Colonic mucosa (tissue), 4 donors: ENCODE measurements around the gene FSHB. TPM values are rescaled to one million over a fixed set of nuclear protein-coding genes. Genes with fewer than 3 reads are reported as not detected.

Experiments used
- DNase-seq: peaks from one replicate; pipeline ENCODE4 v3.0.0-alpha.2; 2020
- H3K27ac ChIP-seq: fragments of 200-600 bp; one replicate; pipeline ENCODE4 v1.8.0; 2021
- H3K27me3 ChIP-seq: fragments of 200-600 bp; one replicate; pipeline ENCODE4 v1.8.0; 2021
- H3K36me3 ChIP-seq: fragments of 200-600 bp; one replicate; pipeline ENCODE4 v1.8.0; 2021
- H3K4me1 ChIP-seq: fragments of 200-600 bp; one replicate; pipeline ENCODE4 v1.8.0; 2021; ENCODE audit warnings: mild to moderate bottlenecking
- H3K4me3 ChIP-seq: fragments of 200-600 bp; one replicate; pipeline ENCODE4 v1.8.0; 2021
- H3K9ac ChIP-seq, 2 donors: one replicate each; pipeline ENCODE4 v1.7.0; 2013; ENCODE audit warnings: control low read depth in 2 of 2, low read depth in 2 of 2, low read length in 2 of 2
- H3K9me3 ChIP-seq: fragments of 200-600 bp; one replicate; pipeline ENCODE4 v1.8.0; 2021
- intact Hi-C: fragments of 100-400 bp; cut with DNase I; formaldehyde crosslinking; loops from one replicate; pipeline ENCODE4 v1.14.1; 2022
- total RNA-seq, 2 donors: library from RNA; stranded (reverse); fragmentation: NEBNext Ultra II Directional in 1 of 2; extraction: Animal tissue kit (Norgen Biotek cat#: 25700) in 1 of 2; gene quantifications; one replicate each; pipeline ENCODE4 v1.2.1, GENCODE V29; 2021
- TF ChIP-seq, protein P1 (sequence below): fragments of 200-600 bp; IDR thresholded peaks from one replicate; pipeline ENCODE4 v1.8.0; 2022; ENCODE audit warnings: antibody characterized with exemption, mild to moderate bottlenecking
- donor health status: healthy.
- donor health status: DM: no; HTN: no; CAD: no.
- donor health status: DM: no; HTN: no; CAD: no.

Gene FSHB
- total RNA-seq, 2 donors from 2014 or later: not detected

DNA sequence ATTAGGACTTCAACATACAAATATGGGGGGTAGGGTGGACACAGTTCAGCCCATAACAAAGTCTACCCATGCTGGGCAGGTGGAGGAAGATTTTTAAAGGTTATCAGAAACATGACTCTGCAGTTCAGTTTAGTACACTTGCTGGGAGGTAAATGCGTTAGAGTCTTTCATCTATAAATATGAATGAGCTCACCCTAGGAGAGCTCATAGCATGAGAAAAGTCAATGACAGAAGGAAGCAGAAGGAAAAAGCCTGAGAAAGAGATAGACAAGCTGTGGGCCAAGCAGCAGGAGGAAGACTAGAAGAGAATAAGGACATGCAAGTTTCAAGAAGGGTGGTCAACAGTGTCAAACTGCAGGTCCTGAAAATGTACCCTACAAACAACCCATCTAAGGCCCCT lies 27.0 kb upstream of the FSHB start:
- Histone ChIP-seq H3K9me3 (no peaks in the 10 kb centered on the region), H3K36me3 (no peaks in the 10 kb centered on the region), H3K9ac (no peak overlapping the region), H3K4me3 (no peak overlapping the region), H3K27ac (no peak overlapping the region), H3K27me3 (no peaks in the 10 kb centered on the region), H3K4me1 (no peaks in the 10 kb centered on the region)
- intact Hi-C loops: no loop called here
- TF ChIP-seq, protein P1, sequence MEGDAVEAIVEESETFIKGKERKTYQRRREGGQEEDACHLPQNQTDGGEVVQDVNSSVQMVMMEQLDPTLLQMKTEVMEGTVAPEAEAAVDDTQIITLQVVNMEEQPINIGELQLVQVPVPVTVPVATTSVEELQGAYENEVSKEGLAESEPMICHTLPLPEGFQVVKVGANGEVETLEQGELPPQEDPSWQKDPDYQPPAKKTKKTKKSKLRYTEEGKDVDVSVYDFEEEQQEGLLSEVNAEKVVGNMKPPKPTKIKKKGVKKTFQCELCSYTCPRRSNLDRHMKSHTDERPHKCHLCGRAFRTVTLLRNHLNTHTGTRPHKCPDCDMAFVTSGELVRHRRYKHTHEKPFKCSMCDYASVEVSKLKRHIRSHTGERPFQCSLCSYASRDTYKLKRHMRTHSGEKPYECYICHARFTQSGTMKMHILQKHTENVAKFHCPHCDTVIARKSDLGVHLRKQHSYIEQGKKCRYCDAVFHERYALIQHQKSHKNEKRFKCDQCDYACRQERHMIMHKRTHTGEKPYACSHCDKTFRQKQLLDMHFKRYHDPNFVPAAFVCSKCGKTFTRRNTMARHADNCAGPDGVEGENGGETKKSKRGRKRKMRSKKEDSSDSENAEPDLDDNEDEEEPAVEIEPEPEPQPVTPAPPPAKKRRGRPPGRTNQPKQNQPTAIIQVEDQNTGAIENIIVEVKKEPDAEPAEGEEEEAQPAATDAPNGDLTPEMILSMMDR: no peak
- DNase-seq: no peak

GRCh38 chr11:30206249-30206996 lies 24.4 kb upstream of the FSHB start:
- H3K27ac ChIP-seq: no peak overlapping the region
- H3K9ac ChIP-seq: no peak overlapping the region
- H3K4me3 ChIP-seq: no peak overlapping the region
- H3K9me3 ChIP-seq: no peaks in the 10 kb centered on the region
- no peaks in the 10 kb centered on the region for H3K36me3 ChIP-seq
- no peak for DNase-seq
- intact Hi-C loops: no loop called here
- H3K4me1 ChIP-seq: no peaks in the 10 kb centered on the region
- H3K27me3 ChIP-seq: no peaks in the 10 kb centered on the region
- TF ChIP-seq, protein P1: no peak

- DNase-seq: no peak
- no peak overlapping the region for H3K27ac ChIP-seq
- no peaks in the 10 kb centered on the region for H3K9me3 ChIP-seq
- H3K9ac ChIP-seq: no peak overlapping the region
- no peaks in the 10 kb centered on the region for H3K4me1 ChIP-seq
- intact Hi-C loops: no loop called here
- H3K4me3 ChIP-seq: no peak overlapping the region
- no peaks in the 10 kb centered on the region for H3K27me3 ChIP-seq
- H3K36me3 ChIP-seq: no peaks in the 10 kb centered on the region
- TF ChIP-seq, protein P1: no peak
Measured at GRCh38 chr11:30210357-30210756, 20.5 kb upstream of the FSHB start.

DNA sequence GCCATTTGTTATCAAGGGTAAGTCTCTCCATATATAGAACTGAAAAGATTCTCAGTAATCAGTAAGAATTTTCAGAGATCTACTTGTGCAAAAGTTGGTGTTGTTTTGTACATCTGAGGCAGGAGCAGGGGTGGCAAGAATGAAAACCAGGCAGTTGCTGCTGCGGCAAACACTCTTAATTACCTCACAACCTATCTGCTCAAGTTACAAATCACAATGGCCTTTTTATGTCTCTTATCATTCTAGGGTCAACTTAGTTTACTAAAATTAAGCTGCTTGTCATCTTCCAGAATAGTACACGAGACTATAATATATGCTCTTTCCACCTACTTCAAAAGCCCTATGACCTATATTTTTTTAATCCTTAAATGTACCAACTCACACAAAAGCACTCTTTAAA lies 14.3 kb upstream of the FSHB start:
- Histone ChIP-seq H3K4me3 (no peak overlapping the region), H3K36me3 (no peaks in the 10 kb centered on the region), H3K9me3 (no peaks in the 10 kb centered on the region), H3K27me3 (no peaks in the 10 kb centered on the region), H3K9ac (no peak overlapping the region), H3K4me1 (no peaks in the 10 kb centered on the region), H3K27ac (no peak overlapping the region)
- intact Hi-C loops: no loop called here
- TF ChIP-seq, protein P1: no peak
- no peak for DNase-seq

- intact Hi-C loops: no loop called here
- Histone ChIP-seq H3K9me3 (no peaks in the 10 kb centered on the region), H3K27ac (no peak overlapping the region), H3K4me3 (no peak overlapping the region), H3K27me3 (no peaks in the 10 kb centered on the region), H3K9ac (no peak overlapping the region), H3K36me3 (no peaks in the 10 kb centered on the region), H3K4me1 (no peaks in the 10 kb centered on the region)
- DNase-seq: no peak
- TF ChIP-seq, protein P1: no peak
Measured at GRCh38 chr11:30218278-30218677, 12.5 kb upstream of the FSHB start.
